RPMI7951 (cell line): ENCODE results near the gene SMIM24. TPM values are rescaled to one million over a fixed set of nuclear protein-coding genes. Genes with fewer than 3 reads are reported as not detected.

Source experiments
- DNase-seq: peaks from one replicate; pipeline ENCODE4 v3.0.0-alpha.2; 2012; ENCODE audit warnings: low read depth
- total RNA-seq: library from RNA; depleted of rRNA; stranded (reverse); fragments of >200 nt; shearing (Covaris generic); gene quantifications from 2 replicates; pipeline ENCODE4 v1.2.3, GENCODE V29; 2014

SMIM24 gene
- total RNA-seq, 1 experiment from 2014 or later: not detected

GRCh38 chr19:3474010-3474409 lies 6.3 kb downstream of the SMIM24 start:
- DNase-seq: no peak

GRCh38 chr19:3471954-3472655 lies 8.2 kb downstream of the SMIM24 start:
- DNase-seq: no peak

DNA sequence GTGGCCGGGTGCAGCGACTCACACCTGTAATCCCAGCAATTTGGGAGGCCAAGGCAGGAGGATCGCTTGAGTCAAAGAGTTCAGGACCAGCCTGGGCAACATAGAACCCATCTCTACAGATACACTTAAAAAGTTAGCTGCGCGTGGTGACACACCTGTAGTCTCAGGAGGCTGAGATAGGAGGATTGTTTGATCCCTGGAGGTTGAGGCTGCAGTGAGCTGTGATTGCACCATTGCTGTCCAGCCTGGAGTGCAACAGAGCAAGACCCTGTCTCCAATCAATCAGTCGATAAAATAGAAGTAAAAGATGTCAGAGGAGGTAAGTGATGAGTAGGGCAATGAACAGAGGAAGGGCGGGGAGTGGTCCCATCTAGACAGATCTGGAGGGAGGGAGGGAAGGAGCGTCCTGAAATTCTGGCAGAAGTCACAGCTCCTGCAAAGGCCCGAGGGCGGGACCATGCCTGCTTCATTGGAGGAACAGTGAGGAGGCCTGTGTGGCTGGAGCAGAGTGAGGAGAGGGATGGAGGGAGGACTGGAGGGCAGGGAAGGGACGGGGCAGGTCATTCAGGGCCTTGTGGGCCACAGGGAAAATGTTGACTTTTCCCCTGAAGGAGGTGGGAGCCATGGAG lies 9.7 kb downstream of the SMIM24 start:
- DNase-seq: no peak

DNA sequence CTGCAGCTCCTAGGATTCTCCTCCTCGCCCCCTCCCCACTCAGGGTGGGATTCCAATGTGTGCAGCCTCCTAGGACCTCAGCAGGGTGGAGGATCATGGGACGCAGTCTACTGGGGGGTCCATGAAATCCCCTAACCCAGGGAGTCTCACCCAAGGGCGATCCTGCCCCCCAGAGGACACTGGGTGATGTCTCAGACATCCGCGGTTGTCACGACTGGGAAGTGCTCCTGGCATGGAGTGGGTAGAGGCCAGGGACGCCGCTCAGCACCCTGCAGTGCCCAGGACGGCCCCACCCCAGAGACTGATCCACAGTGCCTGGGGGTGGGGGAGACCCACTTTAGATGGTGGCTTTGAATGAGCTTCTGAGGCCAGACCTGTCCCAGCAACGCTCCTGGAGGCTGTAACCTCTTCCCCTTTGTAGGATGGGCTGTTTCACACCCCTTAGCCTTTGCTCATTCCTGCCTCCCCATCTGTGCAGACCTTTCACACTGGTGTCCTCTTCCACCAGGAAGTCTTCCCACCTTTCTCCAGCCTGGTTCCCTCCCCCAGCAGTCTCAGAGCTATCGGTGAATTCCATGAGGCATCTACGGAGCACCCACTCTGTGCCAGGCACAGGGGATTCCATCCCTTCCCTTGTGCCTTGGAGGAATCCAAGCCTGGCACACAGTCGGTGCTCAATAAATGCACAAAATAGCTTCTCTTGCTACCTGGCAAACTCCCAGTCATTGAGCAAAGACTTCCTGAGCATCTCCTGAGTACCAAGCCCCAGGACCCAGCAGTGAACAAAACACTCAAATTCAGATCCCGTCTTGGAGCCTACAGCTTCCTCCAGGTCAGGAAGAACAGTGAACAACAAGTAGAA lies 10.5 kb downstream of the SMIM24 start:
- DNase-seq: no peak

DNA sequence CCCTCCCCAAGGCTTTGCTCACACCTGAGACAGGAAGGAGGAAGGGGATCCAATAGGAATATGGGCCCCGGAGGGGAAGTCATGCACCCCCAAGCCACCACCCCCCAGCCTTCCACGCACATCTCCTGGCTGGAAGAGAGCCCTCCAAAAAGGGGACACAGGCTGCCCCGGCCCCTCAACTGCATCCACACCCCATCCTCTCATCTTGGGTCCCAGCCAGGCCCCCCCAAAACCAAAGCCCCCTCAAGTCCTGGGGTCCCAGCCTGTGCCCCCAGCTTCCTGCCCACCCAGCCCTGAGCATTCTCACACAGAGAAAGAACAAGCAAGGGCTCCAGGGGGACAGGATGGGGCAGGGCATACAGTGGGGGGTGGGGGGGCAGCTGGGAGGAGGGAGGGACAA lies 12.1 kb downstream of the SMIM24 start:
- DNase-seq: no peak

DNA sequence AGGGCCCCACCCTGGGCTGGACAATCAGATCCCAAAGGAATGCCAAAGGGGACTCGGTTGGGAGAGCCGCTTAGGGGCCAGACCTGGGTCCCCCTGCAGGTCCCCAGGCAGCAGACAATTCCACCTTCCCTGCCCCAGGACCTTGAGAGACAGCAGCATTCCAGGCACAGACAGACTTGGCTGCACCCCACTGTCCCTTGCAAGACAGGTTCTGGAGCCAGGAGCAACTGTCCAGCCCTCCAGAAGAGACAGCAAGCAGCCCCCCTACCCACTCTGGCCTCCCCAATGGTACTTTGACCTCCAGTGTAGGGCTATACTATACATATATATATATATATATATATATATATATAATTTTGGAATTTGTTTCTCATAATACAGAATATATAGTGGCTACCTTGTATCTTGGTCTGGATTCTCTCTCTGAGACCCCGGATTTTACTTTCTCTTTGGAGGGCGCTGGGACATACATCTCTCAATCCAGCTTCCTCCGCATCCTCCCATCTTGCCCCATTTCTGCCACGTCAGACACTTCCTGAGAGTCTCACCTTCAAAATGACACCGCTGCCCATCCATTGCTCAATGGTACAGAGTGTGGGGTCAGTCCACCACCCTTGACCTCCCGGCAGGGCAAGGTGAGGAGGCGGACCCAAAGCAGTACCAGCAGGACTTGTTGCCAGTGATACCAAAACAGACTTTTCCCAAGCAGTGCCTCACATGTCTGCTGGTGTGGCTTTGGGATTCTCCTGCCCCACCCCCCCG lies 12.7 kb downstream of the SMIM24 start:
- no peak for DNase-seq

DNA sequence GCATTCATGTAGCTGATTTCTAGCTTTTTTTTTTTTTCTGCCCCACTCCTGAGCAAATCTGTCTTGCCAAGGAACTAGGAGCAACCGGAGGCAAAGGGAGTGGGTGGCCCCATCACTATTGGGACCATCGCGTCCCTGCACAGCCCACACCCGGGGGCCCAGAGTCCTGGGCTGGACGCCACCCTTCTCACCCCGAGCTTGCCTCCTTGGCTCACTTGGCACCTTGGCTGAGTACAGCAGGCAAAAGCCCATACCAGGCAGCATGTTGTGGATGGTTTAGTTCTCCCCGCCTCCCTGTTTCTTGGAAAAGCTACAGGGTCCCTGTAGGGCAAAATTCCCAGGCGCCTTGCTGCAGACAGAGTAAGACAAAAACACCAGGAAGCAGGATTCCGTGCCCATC lies 13.7 kb downstream of the SMIM24 start:
- DNase-seq: no peak

DNA sequence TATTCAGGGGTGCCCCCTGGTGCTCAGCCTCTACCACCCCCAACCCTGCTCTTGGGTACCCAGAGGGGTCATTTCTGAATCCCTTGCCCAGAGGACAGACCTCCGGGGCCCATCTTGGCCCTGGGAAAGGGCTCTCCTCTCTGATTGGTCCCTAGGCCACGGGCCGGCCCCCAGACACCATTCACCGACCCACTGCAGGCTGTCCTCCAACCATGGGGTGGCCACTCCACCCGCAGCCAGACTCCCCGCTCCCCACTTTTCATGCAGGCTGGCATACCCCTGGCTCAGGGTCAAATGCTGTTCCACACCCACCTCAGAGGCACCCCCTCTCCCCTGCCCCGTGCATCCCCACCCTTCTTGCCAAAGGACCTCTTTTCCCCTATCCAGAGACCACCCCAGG lies 14.8 kb downstream of the SMIM24 start:
- no peak for DNase-seq

GRCh38 chr19:3464587-3465235 lies 15.6 kb downstream of the SMIM24 start:
- no peak for DNase-seq

GRCh38 chr19:3463714-3464586 lies 16.4 kb downstream of the SMIM24 start:
- no peak for DNase-seq

DNA sequence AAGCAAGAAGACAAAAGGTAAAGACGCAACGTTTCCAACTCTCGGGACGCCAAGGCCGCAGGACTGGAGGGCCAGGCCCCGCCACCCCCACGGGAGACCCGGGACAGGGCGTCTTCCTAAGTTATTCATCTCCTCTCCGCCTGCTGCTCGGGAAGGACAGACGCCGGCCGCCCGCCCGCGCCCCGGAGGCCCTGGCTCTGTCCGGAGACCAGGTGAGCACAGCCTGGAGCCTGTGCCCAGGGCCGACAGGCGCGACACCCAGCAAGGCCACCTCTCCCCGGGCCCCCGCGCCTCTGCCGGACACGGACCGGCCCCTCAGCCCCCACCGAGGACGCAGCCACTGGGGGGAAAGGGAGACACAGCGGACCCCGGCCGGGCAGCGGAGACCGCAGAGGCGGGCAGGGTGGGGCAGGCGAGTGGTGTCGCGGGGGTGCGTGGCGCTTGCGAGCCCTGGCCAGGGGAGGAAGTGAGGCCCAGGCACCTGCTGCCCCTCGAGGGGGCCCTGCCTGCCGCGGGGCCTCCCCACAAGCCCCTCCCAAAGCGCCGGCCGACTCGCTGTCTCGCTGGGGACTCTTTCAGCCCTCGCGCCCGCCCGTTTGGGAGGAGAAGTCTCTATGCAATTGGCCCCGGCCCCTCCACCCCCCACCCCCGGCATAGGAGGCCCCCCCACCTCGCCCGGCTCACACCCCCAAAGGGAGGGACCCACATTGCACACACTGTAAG lies 17.2 kb downstream of the SMIM24 start:
- DNase-seq: no peak

- no peak for DNase-seq
Measured at GRCh38 chr19:3459965-3460582, 20.3 kb downstream of the SMIM24 start.

DNA sequence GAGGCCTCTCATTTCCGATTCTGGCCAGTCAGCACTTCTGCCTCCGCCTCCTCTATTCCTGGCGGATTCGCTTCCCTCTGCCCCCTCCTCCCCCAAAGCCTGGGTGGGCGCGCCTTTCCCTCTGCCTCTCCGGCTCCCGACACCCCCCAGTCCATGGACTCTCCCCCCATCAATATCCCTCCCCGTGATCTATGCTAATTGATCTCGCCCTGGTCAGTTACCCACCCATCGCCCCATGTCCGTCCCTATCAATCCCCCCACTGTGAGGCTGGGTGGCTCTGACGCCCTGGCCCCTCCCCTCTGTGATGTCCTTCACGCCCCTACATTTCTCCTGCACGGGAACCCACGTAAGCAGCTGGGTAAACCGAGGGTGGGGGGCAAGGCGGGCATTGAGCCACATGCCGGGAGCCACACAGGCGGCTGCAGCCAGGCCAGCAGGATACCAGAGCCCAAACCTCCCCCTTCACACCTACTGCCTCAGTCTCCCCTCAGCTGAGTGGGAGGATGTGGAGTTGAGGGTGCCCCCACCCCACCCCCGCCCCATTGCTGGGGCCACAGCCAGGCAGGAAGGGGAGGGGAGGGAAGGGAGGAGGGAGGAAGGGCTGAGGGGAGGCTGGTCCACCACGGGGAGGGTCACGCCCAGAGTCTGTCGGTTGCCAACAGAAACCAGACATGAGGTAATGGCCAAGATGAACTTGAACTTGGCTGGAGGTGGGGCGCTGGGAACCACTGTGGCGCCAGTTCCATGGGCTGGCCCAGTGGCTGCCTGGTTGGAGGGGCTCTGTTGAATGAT lies 21.0 kb downstream of the SMIM24 start:
- peak; percentile 48 for DNase-seq

GRCh38 chr19:3458229-3459088 lies 21.9 kb downstream of the SMIM24 start:
- no peak for DNase-seq

GRCh38 chr19:3457528-3458228 lies 22.6 kb downstream of the SMIM24 start:
- no peak for DNase-seq

GRCh38 chr19:3456925-3457527 lies 23.3 kb downstream of the SMIM24 start:
- no peak for DNase-seq
